ENCODE measurements around the gene TLX3.

Gene TLX3

GRCh38 chr5:171272996-171273970 is 35.8 kb upstream of the TLX3 start:
- H2AFZ ChIP-seq, result no peak overlapping the region
- no peaks in the 10 kb centered on the region for H3K79me2 ChIP-seq
- no peak overlapping the region for H3K4me3 ChIP-seq (ENCODE audit: low read depth, low read length)
- H3K9me3 ChIP-seq (ENCODE audit: control insufficient read depth, low read length), result no peaks in the 10 kb centered on the region
- H3K27ac ChIP-seq, result no peak overlapping the region
- H3K36me3 ChIP-seq (ENCODE audit: control insufficient read depth, insufficient read depth, low read length), result no peaks in the 10 kb centered on the region
- H3K4me1 ChIP-seq, result no peaks in the 10 kb centered on the region
- H3K4me2 ChIP-seq (ENCODE audit: low read length), result no peak overlapping the region
- no peaks in the 10 kb centered on the region for H3K27me3 ChIP-seq (ENCODE audit: control insufficient read depth, insufficient read depth, low read length)
- H3K9ac ChIP-seq, result no peak overlapping the region
- TF ChIP-seq, protein P1, sequence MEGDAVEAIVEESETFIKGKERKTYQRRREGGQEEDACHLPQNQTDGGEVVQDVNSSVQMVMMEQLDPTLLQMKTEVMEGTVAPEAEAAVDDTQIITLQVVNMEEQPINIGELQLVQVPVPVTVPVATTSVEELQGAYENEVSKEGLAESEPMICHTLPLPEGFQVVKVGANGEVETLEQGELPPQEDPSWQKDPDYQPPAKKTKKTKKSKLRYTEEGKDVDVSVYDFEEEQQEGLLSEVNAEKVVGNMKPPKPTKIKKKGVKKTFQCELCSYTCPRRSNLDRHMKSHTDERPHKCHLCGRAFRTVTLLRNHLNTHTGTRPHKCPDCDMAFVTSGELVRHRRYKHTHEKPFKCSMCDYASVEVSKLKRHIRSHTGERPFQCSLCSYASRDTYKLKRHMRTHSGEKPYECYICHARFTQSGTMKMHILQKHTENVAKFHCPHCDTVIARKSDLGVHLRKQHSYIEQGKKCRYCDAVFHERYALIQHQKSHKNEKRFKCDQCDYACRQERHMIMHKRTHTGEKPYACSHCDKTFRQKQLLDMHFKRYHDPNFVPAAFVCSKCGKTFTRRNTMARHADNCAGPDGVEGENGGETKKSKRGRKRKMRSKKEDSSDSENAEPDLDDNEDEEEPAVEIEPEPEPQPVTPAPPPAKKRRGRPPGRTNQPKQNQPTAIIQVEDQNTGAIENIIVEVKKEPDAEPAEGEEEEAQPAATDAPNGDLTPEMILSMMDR (IDR thresholded peaks at IDR 0.05), result peak; percentile 17

GRCh38 chr5:171275841-171276544 is 33.1 kb upstream of the TLX3 start:
- TF ChIP-seq, protein P1 (IDR thresholded peaks at IDR 0.05), result no peak
- H3K4me3 ChIP-seq (ENCODE audit: low read depth, low read length), result no peak overlapping the region
- no peak overlapping the region for H3K9ac ChIP-seq
- H3K27ac ChIP-seq, result no peak overlapping the region
- no peaks in the 10 kb centered on the region for H3K27me3 ChIP-seq (ENCODE audit: control insufficient read depth, insufficient read depth, low read length)
- H3K9me3 ChIP-seq (ENCODE audit: control insufficient read depth, low read length), result no peaks in the 10 kb centered on the region
- no peaks in the 10 kb centered on the region for H3K79me2 ChIP-seq
- no peak overlapping the region for H2AFZ ChIP-seq
- no peaks in the 10 kb centered on the region for H3K36me3 ChIP-seq (ENCODE audit: control insufficient read depth, insufficient read depth, low read length)
- H3K4me2 ChIP-seq (ENCODE audit: low read length), result no peak overlapping the region
- H3K4me1 ChIP-seq, result no peaks in the 10 kb centered on the region

DNA sequence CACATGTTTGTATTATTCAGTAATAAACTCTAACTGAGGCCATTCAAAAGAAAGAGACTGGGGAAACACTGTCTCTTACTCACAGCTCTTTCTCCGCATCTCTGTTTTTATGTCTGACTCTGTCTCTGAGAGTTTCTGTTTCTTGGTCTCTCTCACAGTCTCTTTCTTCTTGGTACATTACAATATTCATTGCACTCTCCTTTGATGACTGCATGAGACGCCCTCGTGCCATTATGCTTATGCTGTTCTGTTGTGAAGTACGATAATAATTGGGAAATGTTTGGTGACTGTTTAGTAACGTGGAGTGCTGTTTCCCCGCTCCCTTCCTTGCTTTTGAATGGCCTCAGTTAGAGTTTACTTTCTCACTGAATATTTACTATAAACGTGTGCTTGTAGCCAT is 25.3 kb upstream of the TLX3 start:
- no peaks in the 10 kb centered on the region for H3K27me3 ChIP-seq (ENCODE audit: control insufficient read depth, insufficient read depth, low read length)
- H3K9me3 ChIP-seq (ENCODE audit: control insufficient read depth, low read length), result no peaks in the 10 kb centered on the region
- H3K4me2 ChIP-seq (ENCODE audit: low read length), result no peak overlapping the region
- no peak overlapping the region for H3K27ac ChIP-seq
- TF ChIP-seq, protein P1 (IDR thresholded peaks at IDR 0.05), result no peak
- H3K9ac ChIP-seq, result no peak overlapping the region
- no peaks in the 10 kb centered on the region for H3K4me1 ChIP-seq
- H3K36me3 ChIP-seq (ENCODE audit: control insufficient read depth, insufficient read depth, low read length), result no peaks in the 10 kb centered on the region
- H2AFZ ChIP-seq, result no peak overlapping the region
- H3K79me2 ChIP-seq, result no peaks in the 10 kb centered on the region
- no peak overlapping the region for H3K4me3 ChIP-seq (ENCODE audit: low read depth, low read length)

- Histone ChIP-seq H3K27ac (no peak overlapping the region), H3K9ac (no peak overlapping the region), H3K27me3 (ENCODE audit: control insufficient read depth, insufficient read depth, low read length) (no peaks in the 10 kb centered on the region), H3K9me3 (ENCODE audit: control insufficient read depth, low read length) (no peaks in the 10 kb centered on the region), H3K4me1 (no peaks in the 10 kb centered on the region), H3K4me3 (ENCODE audit: low read depth, low read length) (no peak overlapping the region), H3K36me3 (ENCODE audit: control insufficient read depth, insufficient read depth, low read length) (no peaks in the 10 kb centered on the region), H2AFZ (no peak overlapping the region), H3K4me2 (ENCODE audit: low read length) (no peak overlapping the region), H3K79me2 (no peaks in the 10 kb centered on the region)
- TF ChIP-seq, protein P1 (IDR thresholded peaks at IDR 0.05), result no peak
Observed at GRCh38 chr5:171285465-171285864, 23.6 kb upstream of the TLX3 start.

Measured in parathyroid adenoma (tissue), 2 donors.